ENCODE results near the gene HEATR9. TPM values are rescaled to one million over a fixed set of nuclear protein-coding genes. Genes with fewer than 3 reads are reported as not detected.
"Not testable (repeated sequence)": the region's sequence is repeated elsewhere in the genome, so short reads cannot be mapped to it uniquely, and the experiment has no call there.

The HEATR9 gene
- total RNA-seq, result not detected in 2 replicates

DNA sequence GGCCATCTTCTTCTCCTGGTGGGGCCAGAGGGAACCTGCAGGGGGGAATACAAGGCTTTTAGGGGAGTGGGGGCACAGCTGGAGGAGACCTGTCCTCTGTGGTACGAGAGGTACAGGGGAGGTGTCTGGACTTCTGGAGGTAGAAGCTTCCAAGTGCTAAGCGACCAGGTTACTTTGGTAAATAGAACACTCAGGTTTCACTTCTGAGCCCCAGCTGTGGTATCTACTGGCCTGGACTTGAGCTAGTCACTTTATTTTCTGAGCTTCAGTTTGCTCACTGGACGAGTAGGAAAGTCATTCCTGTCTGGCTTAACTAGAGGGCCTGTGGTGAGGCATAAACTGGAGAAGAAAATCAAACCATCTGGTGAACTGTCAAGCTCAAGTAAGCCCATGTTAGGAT is at the start of gene HEATR9:
HEATR9 (minus strand) TSS at position 155 of the 400 bp plus-strand sequence; CDS start at position 6, 149 bp downstream.
- DNase-seq (ENCODE audit: low read depth, low spot score), result no peak

- DNase-seq (ENCODE audit: low read depth, low spot score), result no peak
Observed at GRCh38 chr17:35917519-35918213, 49.0 kb upstream of the HEATR9 start.

- DNase-seq (ENCODE audit: low read depth, low spot score), result no peak
Observed at GRCh38 chr17:35915153-35915964, 46.7 kb upstream of the HEATR9 start.

GRCh38 chr17:35914354-35914753 is 45.7 kb upstream of the HEATR9 start:
- DNase-seq (ENCODE audit: low read depth, low spot score), result no peak

- no peak for DNase-seq (ENCODE audit: low read depth, low spot score)
Observed at GRCh38 chr17:35913609-35914008, 44.9 kb upstream of the HEATR9 start.

- DNase-seq (ENCODE audit: low read depth, low spot score), result no peak
Observed at GRCh38 chr17:35912942-35913341, 44.3 kb upstream of the HEATR9 start.

DNA sequence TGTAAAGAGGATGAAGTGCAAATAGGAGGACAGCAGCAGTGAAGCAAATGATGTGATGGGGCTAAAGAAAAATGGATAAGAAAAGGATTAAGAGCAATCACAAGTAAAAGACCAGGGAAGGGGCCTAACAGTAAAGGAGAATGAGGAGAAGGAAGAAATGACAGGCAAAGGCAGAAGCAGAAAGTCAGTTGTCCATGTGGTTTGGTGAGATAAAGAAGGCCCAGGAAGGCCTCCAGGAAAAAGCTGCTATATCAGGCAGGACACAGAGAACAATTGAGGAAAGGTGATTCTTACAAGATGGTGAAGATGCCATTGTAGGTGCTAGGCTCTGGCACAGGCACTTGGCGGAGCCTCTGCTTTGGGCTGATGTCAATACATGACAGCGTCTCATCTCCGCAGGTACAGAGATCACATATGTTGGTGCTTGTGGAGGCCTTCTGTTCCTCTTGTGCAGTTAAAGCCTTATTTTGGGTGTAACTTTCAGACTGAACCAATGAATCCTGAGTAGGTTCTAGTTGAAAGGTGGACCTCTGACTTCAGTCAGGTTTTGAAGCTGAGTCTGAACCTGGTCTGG is 43.7 kb upstream of the HEATR9 start:
- DNase-seq (ENCODE audit: low read depth, low spot score), result no peak

- DNase-seq (ENCODE audit: low read depth, low spot score), result no peak
Observed at GRCh38 chr17:35909408-35909807, 40.7 kb upstream of the HEATR9 start.

- no peak for DNase-seq (ENCODE audit: low read depth, low spot score)
Observed at GRCh38 chr17:35907691-35908090, 39.0 kb upstream of the HEATR9 start.

DNA sequence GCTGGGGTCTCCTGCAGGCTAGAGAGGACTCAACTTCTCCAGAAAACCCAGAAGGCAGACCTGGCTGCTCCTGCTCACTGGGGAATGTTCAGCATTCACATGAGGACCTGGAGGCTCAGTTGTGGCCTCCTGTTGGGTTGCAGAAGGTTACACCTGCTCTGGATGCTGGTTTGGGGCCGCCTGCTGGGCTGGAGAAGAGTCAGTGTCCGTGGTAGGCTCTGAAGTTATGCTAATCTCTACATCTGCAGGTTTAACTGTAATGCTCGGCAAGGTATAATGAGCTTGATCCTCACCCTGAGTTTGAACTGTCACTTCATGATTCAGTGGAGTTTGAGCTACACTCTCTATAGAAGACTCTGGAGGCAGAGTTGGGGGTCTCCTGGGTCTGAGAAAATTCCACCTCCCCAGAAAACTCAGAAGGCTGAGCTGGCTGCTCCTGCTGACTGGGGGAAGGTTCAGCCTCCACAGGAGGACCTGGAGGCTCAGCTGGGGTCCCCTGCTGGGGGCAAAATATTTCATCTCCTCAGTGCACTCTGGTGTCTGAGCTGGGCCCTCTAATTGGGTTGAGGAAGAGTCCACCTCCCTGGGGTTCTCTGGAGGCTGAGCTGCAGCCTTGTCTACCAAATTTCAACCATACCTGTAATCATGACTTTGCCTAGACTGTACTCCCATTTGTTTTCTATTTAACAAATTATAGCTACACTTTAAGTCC is 38.4 kb upstream of the HEATR9 start:
- no peak for DNase-seq (ENCODE audit: low read depth, low spot score)

DNA sequence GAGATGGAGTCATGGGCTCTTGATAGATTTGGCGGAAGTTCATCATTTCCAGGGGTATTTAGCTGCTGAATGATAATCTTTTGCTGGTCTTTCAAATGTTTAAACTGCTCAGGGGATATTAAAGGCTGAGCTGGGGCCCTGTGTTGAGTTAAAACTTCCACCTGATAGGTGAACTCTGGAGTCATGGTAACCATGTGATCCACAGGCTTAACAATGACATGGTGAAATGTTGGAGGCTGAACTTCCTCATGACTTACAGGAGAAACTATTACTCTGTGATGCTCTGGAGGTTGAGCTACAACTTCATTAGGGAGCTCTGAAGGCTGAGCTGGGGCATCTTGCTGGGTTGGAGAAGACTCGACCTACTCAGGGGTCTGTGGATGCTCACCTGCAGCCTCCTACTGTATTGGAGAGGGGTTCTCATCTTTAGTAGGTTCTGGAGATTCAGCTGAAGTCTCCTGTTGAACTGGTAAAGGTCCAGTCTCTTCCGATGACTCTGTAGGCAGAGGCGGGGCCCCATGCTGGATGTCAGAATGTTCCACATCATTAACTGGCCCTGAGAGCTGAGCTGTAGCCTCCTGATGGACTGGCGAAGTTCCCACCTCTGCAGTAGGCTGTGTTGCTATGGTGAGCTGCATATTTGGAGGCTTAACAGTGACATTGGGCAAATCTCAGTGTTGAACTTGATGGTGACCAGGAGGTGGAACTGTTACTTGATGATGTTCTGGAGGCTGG is 37.7 kb upstream of the HEATR9 start:
- DNase-seq (ENCODE audit: low read depth, low spot score), result no peak

GRCh38 chr17:35903451-35903850 is 34.8 kb upstream of the HEATR9 start:
- DNase-seq (ENCODE audit: low read depth, low spot score), result no peak

DNA sequence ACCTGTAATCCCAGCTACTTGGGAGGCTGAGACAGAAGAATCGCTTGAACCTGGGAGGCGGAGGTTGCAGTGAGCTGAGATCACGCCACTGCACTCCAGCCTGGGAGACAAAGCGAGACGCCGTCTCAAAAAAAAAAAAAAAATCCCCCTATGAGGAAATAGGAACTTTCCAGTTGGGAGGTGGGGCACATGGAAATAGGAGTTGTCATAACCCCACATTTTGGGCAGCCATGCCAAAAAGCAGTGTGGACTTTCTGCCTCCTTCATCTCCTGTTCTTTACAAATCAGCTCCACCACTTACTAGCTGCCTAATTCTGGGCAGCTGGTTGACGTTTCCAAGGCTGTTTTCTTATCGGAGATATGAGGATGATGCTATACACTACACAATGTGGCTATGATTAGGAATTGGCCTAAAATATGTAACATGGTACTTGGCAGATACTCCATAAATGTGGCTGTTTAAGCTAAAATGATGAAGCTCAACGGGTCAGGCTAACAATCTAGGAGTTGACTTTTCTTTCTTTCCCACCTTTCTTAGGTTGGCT is 33.0 kb upstream of the HEATR9 start:
- no peak for DNase-seq (ENCODE audit: low read depth, low spot score)

DNA sequence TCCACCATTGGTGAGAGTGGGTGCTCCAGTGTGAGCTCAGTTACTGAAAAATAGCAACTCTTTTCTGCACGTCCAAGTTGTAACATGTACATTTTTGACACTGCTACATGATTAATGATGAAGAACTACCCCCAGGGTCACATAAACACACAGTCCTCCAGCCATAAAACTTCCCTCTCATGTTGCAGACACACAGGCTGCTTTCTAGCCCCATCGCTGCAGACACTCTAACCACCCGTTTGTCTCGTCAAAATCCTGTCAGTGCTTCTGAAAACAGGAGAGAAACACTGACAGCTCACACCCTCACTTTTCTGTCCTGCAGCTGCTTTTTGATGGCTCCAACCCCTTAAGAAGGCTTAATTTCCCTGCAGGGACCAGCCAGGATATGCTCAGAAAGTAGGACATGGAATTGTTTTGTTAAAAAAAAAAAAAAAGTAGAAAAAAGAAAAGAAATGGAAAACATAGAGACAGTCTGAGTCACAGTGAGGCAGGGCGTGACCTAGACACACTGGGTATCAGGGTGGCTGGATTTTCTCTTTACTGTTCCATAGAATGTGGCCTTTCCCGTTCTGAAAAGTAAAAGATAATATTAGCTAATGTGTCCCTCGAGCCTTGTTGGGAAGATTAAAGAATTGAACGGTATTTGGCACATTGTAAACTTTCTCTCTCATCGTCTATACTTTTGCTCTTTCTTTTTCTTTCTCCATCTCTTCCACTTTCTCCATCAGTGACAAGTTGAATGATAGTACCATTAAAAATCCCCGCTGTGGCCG is 32.2 kb upstream of the HEATR9 start:
- no peak for DNase-seq (ENCODE audit: low read depth, low spot score)

DNA sequence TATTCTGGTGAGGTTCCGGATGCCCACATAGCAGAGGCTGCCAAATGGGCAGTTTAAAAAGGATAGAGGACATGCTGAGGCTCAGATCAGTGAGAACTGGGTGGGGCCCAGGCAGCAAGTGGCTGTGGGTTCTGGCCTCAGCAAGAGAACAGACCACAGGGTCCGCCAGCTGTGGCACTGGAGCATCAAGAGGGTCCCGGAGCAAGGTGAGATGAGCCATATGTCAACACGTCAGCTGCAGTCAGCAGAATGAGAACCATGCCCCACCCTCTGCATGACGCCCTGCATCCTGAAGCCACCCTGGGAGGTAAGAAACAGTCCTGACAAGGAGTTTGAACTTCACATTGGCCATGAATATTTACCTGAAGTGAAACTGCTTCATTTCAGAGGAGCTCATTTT is 31.6 kb upstream of the HEATR9 start:
- no peak for DNase-seq (ENCODE audit: low read depth, low spot score)

DNA sequence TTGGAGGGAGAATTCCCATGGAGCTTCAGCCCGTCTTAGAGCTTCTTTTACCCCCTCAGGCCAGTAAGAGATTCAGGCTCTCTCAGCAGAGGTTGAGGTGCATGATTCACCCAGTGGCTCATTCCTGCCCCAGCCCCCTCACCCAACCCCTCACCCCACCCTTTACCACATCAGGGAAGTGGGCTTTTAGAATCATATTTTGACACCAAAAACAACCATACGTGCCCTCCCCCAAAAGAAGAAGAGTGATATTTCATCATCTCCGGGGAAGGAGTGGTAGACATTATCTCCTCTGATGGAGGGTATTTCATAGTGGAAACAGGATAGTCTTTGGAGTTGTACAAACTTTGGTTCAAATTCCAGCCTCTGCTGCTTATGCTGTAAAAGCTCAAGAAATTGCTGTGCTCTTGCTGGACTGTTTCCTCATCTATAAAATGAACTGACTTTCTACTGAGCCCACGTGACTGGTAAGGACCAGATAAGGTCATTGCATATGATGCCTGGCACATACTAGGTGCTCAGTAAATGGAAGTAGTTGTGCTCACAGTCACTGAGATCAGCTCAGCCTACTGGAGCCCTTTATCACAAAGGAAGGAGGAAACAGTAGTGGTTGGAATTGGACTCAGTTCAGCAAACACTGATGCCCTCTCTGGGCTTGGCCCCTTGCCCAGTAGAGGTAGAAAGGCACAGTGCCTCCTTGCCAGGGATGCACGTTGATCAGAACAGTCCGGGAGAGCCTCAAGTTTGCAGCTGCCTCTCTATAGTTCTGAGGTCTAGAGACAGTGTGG is 29.8 kb upstream of the HEATR9 start:
- no peak for DNase-seq (ENCODE audit: low read depth, low spot score)

- not testable (repeated sequence) for DNase-seq (ENCODE audit: low read depth, low spot score)
Observed at GRCh38 chr17:35897772-35898171, 29.1 kb upstream of the HEATR9 start.

DNA sequence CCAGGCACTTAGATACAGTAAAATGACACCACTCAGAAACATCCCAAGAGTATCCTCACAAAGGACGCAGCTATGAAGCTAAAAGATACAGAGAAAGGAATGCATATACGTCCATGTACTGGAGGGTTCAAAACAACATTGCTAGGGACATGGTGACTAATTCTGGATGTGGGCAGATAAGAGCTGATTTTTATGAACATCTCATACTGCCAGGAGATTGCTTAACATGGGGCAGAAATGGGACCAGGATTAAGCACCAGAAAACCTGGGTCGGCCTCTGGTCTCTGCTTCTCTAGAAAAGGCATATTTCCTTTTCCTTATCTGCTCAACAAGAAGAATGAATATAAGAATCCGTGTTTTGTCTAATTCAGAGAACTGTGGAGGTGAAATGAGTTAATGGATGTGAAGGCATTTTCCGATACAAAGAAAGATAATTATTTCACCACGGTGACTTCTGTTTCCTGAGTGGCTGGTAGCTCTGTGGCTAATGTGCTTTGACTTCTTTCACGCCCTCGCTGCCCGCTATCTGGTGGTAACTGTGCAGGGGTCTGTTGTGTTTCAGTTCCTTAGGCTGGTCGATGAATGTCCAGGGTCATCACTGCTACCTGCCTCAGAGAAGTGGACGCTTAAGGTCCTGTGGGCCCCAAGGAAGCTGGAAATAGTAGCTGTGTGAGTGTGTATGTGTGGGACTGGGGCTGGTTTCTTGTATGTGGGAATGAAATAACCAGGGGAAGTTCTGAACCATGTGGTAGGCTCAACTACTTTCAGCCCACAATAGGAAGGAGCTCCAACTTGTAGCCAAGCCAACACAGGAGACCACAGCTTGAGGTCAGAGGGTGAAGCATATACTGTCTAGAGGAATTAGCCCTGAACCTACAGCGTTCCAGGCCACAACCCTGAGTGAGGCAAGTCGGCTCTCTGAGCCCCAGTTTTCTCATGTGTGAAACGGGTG is 27.2 kb upstream of the HEATR9 start:
- DNase-seq (ENCODE audit: low read depth, low spot score), result no peak
